GM18519 (cell line): Measurements from ENCODE around the gene MYL6B.
"Not testable (repeated sequence)": the region's sequence is repeated elsewhere in the genome, so short reads cannot be mapped to it uniquely, and the experiment has no call there.

ENCODE experiments used
- ATAC-seq: cut with Tn5 transposase; IDR thresholded peaks from one replicate; pipeline ENCODE4 v1.9.1; 2021; ENCODE audit warnings: mild to moderate bottlenecking, moderate library complexity; ENCODE audit not compliant: unreplicated experiment, low FRiP score

Gene MYL6B

DNA sequence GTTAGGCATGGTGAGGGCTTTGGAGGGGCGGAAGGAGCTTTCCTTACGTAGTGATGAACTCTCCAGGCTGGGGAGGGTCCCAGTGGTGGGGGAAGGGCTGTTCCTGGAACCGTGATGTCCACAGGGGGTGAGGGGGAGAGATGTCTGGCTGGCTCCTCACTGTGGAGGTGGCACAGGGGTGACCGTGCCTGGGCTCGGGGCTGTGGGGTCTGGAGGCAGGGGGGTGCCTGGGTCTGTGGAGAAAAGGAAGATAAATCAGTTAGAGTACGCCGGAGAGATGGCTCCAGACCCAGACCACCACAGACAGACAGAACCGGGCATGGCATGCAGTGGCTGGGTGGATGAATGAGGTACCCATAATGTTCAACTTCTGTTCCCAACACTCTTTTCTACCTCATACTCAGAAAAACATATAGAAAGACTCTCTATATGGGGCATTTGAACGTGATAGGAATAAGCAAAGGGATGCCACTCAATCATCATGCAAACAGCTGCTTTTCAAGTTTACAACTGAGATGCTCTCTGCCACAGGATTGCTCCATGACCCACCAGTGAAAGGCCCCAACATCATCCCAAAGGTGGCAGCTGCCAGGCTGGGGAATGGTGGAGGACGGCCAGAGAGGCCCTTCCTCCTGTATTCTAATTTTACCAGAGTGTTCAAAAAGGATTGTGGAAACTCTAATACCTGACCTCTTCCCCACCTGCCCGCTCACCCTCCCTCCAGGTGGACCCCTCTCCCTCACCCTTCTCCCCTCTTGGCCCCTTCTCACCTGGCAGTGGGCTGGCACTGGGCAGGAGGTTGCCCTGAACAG is 11.4 kb downstream of the MYL6B start:
- no peak for ATAC-seq

DNA sequence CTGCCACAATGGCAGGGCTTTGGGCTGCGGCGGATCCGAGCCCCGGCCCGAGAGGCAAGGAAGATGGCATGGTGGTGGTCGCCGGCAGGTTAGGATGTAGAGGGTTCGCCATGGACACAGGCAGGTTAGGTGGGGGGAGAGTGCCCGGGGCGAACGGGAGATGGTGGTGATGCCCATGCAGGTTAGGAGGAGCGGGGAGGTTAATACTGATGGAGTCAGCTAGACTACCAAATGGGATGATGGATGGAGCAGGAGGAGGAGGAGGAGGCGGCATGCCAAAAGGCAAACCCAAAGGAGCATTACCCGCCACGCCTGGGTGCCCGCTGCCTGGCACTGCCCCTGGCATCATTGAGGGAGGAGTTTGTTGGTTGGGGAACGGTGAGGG is 11.9 kb downstream of the MYL6B start:
- no peak for ATAC-seq

DNA sequence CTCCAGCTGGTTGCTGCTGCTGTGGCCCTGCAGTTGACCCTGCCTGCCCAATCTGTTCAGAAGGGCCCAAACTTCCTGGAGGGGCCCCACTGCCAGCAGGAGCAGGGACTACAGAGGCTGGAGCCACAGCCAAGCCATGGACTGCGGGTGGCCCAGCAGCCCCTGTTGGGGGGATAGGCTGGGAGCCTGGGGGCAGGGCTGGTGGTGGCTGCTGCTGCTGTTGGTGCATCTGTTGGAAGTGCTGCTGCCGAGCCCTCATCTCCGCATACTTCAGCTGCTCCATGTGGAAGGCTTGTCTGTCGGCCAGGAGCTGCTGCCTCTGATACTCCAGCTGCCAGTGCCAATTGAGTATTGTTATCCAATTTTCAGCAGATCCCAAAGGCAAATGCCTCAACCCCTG is 13.0 kb downstream of the MYL6B start:
- no peak for ATAC-seq

DNA sequence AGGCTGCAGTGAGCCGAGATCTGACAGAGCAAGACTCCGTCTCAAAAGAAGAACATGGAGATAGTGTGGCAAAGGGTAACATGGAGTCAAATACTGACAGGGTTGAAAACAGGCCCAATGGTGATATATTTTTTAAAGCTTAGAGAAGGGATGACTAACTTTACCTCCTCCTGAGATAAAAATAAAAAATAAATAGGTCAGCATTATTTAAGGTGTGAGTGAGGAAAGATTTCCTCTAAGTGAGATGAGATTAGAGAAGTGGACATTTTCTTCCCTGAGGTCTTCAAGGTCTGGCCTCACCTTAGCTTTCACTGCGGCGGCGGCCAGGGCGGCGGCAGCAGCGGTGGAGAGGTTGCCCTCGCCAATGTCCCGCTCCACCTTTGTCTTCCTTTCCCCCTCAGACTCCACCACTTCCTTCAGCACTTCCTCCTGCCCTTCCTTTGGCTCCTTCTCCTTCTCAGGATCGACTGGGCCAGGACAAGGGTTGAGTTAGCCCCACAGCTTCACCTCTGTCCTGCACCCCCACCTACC is 16.9 kb downstream of the MYL6B start:
- ATAC-seq: no peak

DNA sequence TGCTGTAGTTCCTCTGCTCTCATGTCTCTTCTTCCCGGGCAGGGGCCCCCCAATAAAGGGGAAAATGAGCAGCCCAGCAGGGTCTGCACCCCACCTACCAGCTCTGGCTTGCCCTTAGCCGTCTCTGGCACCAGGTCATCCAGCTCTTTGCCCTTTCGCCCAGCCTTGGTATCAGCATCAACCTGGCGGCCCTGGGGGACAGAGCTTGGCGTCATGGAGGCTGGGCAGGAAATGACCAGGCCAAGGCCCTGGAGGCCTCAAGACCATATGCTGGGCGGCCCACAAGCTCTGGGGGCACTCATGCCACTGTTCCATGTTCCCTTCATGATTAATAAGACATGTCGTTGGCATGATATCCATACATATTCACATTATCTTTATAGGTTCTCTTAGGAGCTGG is 20.5 kb downstream of the MYL6B start:
- no peak for ATAC-seq

DNA sequence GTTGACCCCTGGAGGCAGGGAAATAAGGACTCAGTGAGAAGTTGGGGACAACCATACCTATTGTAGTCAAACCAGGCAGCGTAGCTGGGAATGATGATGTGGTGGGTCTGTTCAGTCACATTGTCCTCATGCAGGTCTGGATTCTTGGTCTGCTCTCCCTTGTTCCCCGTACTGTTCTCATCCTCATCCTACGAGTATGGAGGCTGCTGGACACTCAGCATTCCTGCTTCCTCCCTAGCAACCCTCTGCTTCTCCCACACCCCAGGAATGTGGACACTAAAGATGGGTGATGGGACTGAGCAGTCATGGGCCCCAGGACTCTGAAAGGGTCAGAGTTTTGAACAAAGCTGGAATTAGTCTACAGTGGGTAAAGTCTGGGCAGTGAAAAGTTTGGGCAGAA is 26.0 kb downstream of the MYL6B start:
- no peak for ATAC-seq

DNA sequence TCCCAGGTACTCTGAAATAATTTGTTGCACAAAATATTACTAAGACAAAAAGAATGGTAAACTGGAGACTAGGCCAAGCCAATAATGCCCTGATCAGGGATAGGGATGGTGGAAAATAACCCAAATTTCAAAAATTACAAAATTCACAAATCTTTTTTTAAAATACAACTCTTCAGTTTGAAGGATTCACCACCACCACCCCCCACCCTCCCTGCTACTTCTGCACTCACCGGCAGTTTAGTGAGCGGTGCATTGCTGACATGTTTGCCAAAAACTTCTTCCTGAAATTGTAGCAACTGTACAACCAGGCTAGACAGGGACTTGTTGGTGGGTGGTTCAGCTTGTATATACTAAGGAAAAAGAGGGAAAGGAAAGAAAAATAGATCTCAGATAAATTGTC is 34.6 kb downstream of the MYL6B start:
- ATAC-seq: no peak

DNA sequence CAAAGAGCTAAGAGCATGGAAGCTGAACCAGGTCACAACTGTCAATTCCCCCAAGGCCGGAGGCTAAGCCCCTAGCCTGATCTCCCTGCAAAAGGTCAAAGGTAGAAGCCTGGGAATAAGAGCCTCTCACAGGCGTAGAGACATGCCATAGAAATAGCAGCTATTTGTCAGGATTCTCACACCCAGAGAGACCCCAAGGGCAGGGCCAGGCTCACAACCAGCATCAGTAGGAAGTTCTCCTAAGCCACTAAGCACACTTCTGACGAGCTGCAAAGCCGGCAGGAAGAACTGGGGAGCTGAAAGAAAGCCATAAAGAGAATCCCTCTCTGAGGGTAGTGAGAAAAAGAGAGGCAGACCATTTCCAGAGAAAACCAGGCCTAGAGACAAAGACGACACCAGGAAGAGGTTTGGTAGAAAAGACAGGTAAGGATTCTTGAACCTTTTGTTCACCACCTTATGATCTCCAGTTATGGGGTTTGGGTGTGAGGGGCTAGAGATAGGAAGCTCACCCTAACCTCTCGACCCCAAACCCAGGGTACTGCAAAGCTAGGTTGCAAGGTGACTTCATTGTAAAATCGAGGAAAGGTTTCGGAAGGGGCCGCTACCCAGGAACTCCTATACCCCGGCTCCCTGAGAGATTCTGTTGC is 35.9 kb downstream of the MYL6B start:
- no peak for ATAC-seq

DNA sequence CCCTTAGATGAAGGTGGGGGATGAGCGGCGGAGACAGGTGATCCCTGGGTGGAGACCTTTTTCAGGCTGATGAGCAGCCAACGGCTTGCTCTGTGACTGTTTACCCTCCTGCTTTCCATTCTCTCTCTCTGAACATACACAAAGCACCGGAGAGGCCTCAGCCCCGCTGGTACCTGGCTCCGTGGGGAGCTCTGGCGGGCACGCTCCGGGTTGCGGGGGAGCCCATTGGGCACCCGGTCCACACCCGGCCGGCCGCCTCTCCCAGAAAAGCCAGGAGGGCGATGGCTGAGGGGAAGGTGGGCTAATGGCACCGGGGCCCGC is 36.4 kb downstream of the MYL6B start:
- ATAC-seq: no peak

DNA sequence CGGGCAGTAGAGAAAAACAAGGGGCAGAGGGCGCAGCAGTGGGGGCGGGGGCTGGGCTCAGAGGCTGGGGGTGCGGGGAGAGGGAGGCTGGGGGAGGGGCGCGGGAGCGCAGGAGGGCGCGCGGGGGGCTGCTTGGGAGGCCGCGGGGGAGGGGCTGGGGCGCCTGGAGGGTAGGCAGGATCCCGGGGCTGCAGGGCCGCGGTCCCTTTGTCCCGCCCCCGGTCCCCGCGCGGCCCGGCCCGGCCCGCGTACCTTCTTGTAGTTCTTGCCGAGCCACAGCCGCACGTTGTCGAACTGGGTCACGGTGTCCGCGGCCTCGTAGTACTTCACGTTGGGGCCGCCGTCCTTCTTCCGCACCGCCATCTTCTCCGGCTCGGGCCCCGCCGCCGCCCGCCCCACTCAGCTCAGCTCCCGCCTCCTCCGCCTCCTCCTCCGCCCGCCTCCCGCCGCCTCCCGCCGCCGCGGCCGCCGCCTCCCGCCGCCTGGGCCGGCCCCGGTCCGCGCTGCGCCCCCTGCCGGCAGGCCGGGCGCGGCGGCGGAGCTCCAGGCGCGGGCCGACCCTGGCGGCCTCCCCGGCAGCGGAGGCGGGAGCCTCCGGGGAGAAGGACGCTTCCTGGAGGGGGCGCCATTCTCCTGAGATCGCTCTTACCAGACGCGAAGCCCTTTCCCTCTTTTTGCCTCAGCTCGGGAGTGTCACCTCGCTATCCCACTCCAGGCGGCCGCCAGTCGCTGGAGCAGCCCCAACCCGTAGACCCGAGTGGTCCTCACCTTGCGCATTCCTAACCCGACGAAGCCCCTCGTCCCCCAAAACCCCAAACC is 36.9 kb downstream of the MYL6B start, which contains the start of gene SMARCC2:
SMARCC2 (minus strand) TSS at position 385 of the 819 bp plus-strand sequence; CDS start at position 363, 22 bp downstream.
- ATAC-seq: peak; percentile 67

DNA sequence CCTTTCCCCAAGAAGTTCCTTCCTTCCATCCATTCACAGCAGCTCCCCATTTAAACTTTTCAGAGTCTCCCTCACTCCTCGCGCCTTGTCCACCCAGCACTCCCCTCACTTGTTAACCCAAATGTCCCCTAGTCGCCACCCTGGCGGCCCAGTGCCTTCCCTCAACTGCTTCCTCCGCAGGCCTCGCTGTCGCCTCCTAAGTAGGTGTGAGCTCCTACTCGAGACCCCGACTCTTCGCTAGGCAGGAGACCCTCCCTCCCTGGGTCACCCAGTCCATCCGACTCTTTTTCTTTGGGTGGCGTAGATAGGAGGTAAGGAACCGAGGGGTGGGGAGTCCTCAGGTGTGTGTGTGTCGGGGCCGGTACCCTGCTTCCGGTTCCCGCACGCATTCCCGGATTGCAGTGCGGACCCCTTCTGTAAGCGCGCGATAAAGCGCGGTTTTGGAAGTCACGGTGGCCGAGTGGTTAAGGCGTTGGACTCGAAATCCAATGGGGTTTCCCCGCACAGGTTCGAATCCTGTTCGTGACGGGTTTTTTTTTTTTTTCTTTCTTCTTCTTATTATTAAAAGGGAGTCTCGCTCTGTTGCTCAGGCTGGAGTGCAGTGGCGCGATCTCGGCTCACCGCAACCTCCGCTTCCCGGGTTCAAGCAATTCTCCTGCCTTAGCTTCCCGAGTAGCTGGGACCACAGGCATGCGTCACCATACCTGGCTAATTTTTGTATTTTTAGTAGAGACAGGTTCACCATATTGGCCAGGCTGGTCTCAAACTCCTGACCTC is 37.7 kb downstream of the MYL6B start:
- no peak for ATAC-seq

DNA sequence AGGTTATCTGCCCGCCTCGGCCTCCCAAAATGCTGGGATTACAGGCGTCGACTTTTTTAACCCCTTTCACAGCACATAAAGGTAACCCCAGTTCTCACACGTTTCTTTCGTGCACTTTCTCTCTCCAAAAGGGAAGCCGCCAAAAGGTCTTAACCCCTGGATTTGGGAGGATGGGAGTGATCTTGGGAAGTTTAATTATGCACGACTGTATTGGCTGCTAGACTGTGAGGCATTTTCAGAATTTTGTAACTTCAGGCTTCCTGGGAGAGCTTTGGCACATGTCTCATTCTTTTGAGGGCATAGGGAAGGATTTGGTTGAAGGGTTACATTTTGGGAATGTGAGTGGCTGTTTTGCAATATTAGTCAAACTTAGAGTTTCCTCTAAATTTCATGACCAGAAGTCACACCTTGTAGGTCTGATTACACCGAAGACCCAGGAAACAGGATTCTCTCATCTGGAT is 38.3 kb downstream of the MYL6B start:
- ATAC-seq: no peak

DNA sequence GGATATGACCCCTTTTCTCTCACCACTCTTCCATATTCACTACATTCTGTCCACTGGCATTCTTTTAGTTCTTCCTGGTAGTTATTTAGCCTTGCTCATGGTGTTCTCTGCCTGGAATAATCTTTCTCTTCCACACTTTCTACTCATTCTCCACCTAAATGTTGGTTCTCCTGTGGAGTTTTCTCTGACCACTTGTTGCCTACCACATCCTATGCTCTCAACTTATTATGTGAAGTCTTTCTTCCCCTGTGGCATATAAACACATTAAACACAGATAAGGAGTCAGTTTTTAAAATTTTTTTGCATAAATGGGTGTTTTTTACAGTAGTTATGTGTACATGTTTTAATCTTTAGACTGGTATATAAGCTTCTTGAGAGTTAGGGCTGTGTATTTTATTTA is 40.2 kb downstream of the MYL6B start:
- no peak for ATAC-seq

DNA sequence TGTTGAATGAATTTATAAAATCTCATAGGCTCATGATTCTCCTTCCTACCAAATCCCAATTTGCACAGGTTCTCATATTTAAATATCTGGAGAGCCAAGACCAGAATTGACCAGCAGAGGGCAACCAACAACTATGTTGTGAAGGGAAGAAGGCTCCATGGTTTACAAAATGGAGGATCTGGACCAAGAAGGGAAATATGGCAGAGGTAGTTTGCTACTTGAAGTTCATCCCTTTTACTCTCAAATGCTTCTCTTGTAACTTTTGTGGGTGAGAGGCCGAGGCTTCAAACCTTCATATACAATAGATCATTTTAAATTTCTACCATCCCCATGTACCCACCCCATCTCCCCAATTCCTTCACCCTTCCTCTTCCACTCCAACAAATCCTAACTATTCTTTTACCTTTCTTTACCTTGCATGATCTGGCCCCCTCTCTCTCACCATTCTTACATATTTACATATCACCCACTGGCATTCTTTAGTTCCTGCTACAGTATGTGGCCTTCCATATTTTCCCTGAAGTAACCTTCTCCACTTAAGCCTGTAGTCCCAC is 40.7 kb downstream of the MYL6B start:
- ATAC-seq: no peak

DNA sequence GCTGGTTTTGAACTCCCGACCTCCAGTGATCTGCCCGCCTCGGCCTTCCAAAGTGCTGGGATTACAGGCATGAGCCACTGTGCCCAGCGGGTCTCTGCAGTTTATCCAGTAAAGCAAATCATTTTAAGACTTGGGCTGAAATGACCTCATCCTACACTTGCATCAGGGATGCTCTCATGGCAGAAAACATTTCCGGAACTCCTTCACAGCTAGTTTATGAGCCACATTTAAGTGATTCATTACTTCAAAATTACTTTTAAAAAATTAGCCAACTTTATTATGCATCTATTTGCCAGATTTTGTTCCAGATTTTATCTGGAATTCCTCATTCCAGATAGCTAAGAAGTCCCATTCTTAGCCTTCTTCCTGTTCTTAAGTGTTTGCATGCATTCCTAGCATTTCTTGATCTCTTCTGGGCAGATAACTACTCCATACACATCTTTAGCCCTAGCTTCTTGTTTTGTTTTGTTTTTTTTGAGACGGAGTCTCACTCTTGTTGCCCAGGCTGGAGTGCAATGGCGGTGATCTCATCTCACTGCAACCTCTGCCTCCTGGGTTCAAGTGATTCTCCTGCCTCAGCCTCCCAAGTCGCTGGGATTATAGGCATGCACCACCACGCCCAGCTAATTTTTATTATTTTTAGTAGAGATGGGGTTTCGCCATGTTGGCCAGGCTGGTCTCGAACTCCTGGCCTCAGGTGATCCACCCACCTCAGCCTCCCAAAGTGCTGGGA is 44.6 kb downstream of the MYL6B start:
- ATAC-seq: not testable (repeated sequence)

DNA sequence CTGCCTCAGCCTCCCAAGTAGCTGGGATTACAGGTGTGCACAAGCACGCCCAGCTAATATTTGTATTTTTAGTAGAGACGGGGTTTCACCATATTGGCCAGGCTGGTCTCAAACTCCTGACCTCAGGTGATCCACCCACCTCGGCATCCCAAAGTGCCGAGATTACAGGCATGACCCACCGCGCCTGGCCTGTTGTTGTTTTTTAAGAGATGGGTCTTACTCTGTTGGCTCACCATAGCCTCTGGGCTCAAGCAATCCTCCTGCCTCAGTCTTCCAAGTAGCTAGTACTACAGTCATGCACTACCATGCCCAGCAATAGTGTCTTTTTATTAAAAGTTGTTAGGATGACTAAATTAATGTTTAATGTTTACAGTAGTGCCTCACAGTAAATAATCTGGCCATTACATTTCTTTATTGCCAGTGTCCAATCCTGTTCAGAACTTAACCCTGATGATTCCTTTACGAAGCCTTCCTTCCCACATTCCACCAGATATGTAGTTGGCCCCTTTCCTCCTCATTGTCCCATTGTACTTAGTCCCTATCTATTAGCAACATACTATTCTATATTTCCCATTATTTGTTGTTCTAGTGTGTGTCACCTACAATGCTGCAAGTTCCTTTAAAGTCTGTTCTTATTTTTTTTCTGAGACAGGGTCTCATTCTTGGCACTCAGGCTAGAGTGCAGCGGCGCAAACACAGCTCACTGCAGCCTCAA is 45.7 kb downstream of the MYL6B start:
- ATAC-seq: no peak

DNA sequence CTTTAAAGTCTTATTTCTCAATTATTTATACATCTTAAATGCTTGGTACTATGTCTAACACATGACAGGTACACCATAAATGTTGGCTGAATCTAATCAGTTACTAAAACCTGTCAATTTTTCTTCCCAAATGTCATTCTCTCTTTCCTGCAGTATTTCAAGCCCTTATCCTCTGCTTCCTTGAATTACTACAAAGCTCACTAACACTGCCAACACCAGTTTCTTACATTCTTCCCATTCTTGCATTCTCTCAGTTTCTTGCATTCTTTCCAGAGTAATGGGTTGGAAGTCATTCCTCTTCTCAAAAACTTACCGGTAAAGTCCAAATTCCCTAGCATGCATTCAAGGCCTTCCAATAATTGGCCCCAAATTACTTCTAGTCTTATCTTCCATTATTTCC is 46.4 kb downstream of the MYL6B start:
- ATAC-seq: no peak

DNA sequence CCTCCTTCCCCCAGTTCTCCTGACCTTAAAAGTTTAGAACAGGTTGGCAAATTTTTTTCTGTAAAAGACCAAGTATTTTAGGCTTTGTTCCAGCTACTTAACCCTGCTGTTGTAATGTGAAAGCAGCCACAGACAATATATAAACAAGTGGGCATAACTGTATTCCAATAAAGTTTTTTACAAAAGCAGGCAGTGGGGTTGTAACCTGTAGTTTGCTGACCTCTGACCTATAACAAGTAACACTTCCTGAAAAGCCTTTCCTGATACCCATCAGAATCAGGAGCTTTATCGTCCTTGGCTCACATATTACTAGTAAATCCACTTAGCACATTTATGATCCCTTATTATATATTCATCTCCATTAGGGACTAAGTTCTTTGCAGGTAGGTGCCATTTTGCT is 50.0 kb downstream of the MYL6B start:
- no peak for ATAC-seq

DNA sequence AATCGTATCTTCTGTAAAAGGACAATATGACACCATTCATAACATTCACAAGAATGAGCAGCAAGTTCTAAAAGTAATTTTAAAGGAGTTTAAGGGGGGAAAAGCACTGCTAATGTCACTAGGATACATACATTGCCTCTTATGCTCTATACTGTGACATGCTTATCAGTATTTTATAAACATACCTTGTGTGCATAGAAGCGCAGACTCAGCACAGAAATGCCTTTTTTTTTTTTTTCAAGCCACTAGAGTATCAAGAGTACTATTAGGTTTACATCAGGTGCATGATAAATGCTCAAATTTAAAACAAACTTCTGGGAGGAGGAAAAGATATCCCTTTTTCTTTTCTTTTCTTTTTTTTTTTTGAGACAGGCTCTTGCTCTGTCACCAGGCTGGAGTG is 50.5 kb downstream of the MYL6B start:
- ATAC-seq: no peak
